Measurements from ENCODE around the gene ORC4. TPM values are rescaled to one million over a fixed set of nuclear protein-coding genes. Genes with fewer than 3 reads are reported as not detected.

ORC4 gene
- total and polyA plus RNA-seq, 2 experiments from 2014 or later, result 39.1 to 51.4 TPM

DNA sequence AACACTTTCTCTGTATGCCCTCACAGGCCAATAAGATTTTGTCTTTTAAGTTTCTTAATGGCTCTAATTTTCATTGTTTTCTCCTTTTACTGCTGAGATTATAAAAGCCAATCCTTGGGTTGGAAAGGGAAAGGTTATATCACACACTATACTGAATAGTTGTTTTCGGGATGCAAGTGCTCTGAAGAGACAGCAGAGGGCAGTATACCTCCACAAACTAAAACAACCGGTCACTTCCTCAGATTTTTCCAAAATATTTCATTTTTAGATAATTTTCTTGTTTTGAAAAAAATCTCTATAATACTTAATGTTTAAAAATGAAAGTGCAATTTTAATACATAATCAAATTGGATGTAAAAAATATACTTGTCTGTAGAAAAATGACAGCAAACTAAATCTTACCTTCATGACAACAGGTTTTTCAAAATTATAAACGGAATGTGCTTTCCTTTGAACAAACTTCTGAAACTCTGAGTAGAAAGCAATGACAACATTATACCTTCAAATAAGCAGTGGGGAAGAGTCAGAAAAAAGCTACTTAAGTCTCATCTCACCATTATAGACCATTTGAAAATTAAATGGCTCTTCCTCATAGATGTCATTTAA is 82.7 kb downstream of the ORC4 start:
- in situ Hi-C loops (cut with MboI), result no loop called here
- Histone ChIP-seq H3K27ac (no peak overlapping the region), H3K4me1 (ENCODE audit: insufficient read depth) (no peaks in the 10 kb centered on the region), H3F3A (ENCODE audit: insufficient read depth) (peaks cover 4% of the 10 kb centered on the region; the same call in 1 of the 2 replicates), H3K9me3 (ENCODE audit: low read depth) (no peaks in the 10 kb centered on the region), H3K79me2 (ENCODE audit: insufficient read depth) (no peaks in the 10 kb centered on the region), H3K9me2 (ENCODE audit: insufficient read depth) (no peaks in the 10 kb centered on the region), H3K27me3 (replicated peaks; ENCODE audit: insufficient read depth) (no peaks in the 10 kb centered on the region), H4K20me1 (ENCODE audit: insufficient read depth) (no peaks in the 10 kb centered on the region), H2AFZ (no peak overlapping the region), H3K4me3 (no peak overlapping the region), H3K9ac (no peak overlapping the region), H3K36me3 (ENCODE audit: low read depth) (peaks cover 16% of the 10 kb centered on the region; the same call in 1 of the 2 replicates), H3K4me2 (ENCODE audit: unreplicated experiment) (no peak overlapping the region)
- TF ChIP-seq EZH2 (IDR thresholded peaks at IDR 0.05; ENCODE audit: insufficient read depth, poor library complexity, severe bottlenecking) (no peak), EZH2phosphoT487 (IDR thresholded peaks at IDR 0.05; ENCODE audit: insufficient read depth, low read depth) (no peak)
- WGBS, 2 experiments (ENCODE audit: low coverage in 1 of 2, low lambda C conversion rate in 2 of 2, missing lambda C conversion rate in 2 of 2), result 32 to 36% methylated on average over 3 of the region's 3 CpGs
- DNase-seq, result peak; percentile 65

DNA sequence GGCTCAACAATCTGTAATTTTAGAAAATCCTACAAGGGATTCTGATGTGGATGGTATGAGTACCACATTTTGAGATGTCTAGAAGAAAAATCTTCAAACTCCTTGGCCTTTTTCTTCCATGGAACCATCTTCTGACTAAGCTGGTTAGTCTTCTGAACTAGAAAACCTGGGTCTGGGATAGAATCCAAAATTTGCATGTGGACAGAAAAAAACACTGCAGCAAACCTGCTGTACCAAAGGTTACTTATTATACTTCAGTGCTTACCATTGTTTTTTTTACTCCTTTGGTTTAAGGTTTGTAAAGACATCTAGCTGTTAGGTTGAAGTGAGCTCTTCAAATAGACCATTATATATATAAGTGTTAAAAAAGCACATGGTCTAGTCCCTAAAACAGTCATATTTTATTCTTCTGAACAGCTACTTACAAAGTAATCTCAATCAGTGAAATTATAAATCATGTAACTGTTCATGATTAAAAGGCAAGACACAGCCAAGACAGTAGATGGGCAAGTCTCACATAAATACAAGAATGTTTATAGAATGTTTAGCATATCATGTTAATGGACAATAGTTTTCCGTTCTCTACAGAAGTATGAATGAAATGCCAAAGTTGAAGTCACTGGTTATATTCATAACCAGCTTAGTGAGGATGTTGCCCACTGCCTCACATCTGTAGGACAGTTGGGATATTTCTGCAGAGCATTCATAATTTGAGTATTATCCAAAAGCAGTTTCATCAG is 85.5 kb downstream of the ORC4 start:
- in situ Hi-C loops (cut with MboI), result no loop called here
- Histone ChIP-seq H3K79me2 (ENCODE audit: insufficient read depth) (no peaks in the 10 kb centered on the region), H2AFZ (no peak overlapping the region), H4K20me1 (ENCODE audit: insufficient read depth) (no peaks in the 10 kb centered on the region), H3F3A (ENCODE audit: insufficient read depth) (peaks cover 4% of the 10 kb centered on the region; the same call in 1 of the 2 replicates), H3K27me3 (replicated peaks; ENCODE audit: insufficient read depth) (no peaks in the 10 kb centered on the region), H3K9me2 (ENCODE audit: insufficient read depth) (no peaks in the 10 kb centered on the region), H3K27ac (no peak overlapping the region), H3K4me3 (no peak overlapping the region), H3K9ac (no peak overlapping the region), H3K9me3 (ENCODE audit: low read depth) (no peaks in the 10 kb centered on the region), H3K4me1 (ENCODE audit: insufficient read depth) (no peaks in the 10 kb centered on the region), H3K36me3 (ENCODE audit: low read depth) (peaks cover 28% of the 10 kb centered on the region), H3K4me2 (ENCODE audit: unreplicated experiment) (no peak overlapping the region)
- WGBS, 2 experiments (ENCODE audit: low coverage in 1 of 2, low lambda C conversion rate in 2 of 2, missing lambda C conversion rate in 2 of 2), result 89 to 100% methylated on average over 1 of the region's 1 CpG
- TF ChIP-seq EZH2 (IDR thresholded peaks at IDR 0.05; ENCODE audit: insufficient read depth, poor library complexity, severe bottlenecking) (no peak), EZH2phosphoT487 (IDR thresholded peaks at IDR 0.05; ENCODE audit: insufficient read depth, low read depth) (no peak)
- peak; percentile 22 for DNase-seq

DNA sequence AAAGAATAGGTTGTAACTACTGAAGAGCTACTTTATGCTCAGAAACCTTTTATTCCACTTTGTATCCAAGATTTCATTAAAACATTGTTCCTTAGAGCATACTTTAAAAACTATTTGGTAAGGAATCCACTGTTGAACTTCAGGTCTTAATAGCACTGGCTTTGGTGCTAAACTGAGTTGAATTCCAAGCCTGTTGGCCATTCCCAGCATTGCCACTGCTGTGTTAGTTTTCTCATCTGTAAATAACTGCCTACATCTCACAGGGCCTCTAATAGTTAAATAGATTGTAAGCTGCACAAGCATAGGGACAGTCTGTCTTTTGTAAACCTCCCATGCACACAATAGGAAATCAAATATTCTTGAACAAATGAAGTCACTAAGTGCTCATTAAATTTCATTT is 86.6 kb downstream of the ORC4 start:
- Histone ChIP-seq H3K4me3 (no peak overlapping the region), H3K27ac (no peak overlapping the region), H3K4me2 (ENCODE audit: unreplicated experiment) (no peak overlapping the region), H2AFZ (no peak overlapping the region), H3K79me2 (ENCODE audit: insufficient read depth) (no peaks in the 10 kb centered on the region), H4K20me1 (ENCODE audit: insufficient read depth) (no peaks in the 10 kb centered on the region), H3K27me3 (replicated peaks; ENCODE audit: insufficient read depth) (no peaks in the 10 kb centered on the region), H3K9me2 (ENCODE audit: insufficient read depth) (no peaks in the 10 kb centered on the region), H3K4me1 (ENCODE audit: insufficient read depth) (no peaks in the 10 kb centered on the region), H3K36me3 (ENCODE audit: low read depth) (peaks cover 39% of the 10 kb centered on the region), H3K9ac (no peak overlapping the region), H3F3A (ENCODE audit: insufficient read depth) (no peaks in the 10 kb centered on the region; the same call in 1 of the 2 replicates), H3K9me3 (ENCODE audit: low read depth) (no peaks in the 10 kb centered on the region)
- DNase-seq, result no peak
- in situ Hi-C loops (cut with MboI), result no loop called here
- TF ChIP-seq EZH2 (IDR thresholded peaks at IDR 0.05; ENCODE audit: insufficient read depth, poor library complexity, severe bottlenecking) (no peak), EZH2phosphoT487 (IDR thresholded peaks at IDR 0.05; ENCODE audit: insufficient read depth, low read depth) (no peak)

DNA sequence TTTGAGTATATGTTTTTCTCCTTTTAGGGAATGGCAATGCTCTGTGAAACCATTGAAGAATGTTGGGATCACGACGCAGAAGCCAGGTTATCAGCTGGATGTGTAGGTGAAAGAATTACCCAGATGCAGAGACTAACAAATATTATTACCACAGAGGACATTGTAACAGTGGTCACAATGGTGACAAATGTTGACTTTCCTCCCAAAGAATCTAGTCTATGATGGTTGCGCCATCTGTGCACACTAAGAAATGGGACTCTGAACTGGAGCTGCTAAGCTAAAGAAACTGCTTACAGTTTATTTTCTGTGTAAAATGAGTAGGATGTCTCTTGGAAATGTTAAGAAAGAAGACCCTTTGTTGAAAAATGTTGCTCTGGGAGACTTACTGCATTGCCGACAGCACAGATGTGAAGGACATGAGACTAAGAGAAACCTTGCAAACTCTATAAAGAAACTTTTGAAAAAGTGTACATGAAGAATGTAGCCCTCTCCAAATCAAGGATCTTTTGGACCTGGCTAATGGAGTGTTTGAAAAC is 93.4 kb downstream of the ORC4 start:
- Histone ChIP-seq H3K27me3 (replicated peaks; ENCODE audit: insufficient read depth) (no peaks in the 10 kb centered on the region), H3K9ac (no peak overlapping the region), H3K4me1 (ENCODE audit: insufficient read depth) (no peaks in the 10 kb centered on the region), H3F3A (ENCODE audit: insufficient read depth) (peaks cover 4% of the 10 kb centered on the region; the same call in 1 of the 2 replicates), H3K36me3 (ENCODE audit: low read depth) (peaks cover 51% of the 10 kb centered on the region), H3K9me3 (ENCODE audit: low read depth) (no peaks in the 10 kb centered on the region), H3K27ac (no peak overlapping the region), H3K79me2 (ENCODE audit: insufficient read depth) (no peaks in the 10 kb centered on the region), H2AFZ (no peak overlapping the region), H3K4me3 (no peak overlapping the region), H3K9me2 (ENCODE audit: insufficient read depth) (no peaks in the 10 kb centered on the region), H4K20me1 (ENCODE audit: insufficient read depth) (no peaks in the 10 kb centered on the region), H3K4me2 (ENCODE audit: unreplicated experiment) (no peak overlapping the region)
- 98% methylated on average over 4 of the region's 4 CpGs for WGBS, 2 experiments (ENCODE audit: low coverage in 1 of 2, low lambda C conversion rate in 2 of 2, missing lambda C conversion rate in 2 of 2)
- no peak for DNase-seq
- in situ Hi-C loops (cut with MboI), result no loop called here
- TF ChIP-seq EZH2phosphoT487 (IDR thresholded peaks at IDR 0.05; ENCODE audit: insufficient read depth, low read depth) (no peak), EZH2 (IDR thresholded peaks at IDR 0.05; ENCODE audit: insufficient read depth, poor library complexity, severe bottlenecking) (no peak)
